ENCODE data around the gene ST6GALNAC5. TPM values are rescaled to one million over a fixed set of nuclear protein-coding genes. Genes with fewer than 3 reads are reported as not detected.

The ST6GALNAC5 gene
- total RNA-seq, 1 experiment from 2014 or later: 0.24 TPM

GRCh38 chr1:76921590-76921989 is 54.3 kb downstream of the ST6GALNAC5 start:
- BruUV-seq (replicated peaks): no TSS peak
- Histone ChIP-seq H4K20me1 (ENCODE audit: insufficient read depth) (no peaks in the 10 kb centered on the region), H3K9me2 (ENCODE audit: insufficient read depth) (no peaks in the 10 kb centered on the region; the same call in 1 of the 2 replicates), H3K27me3 (ENCODE audit: insufficient read depth, low read depth) (no peaks in the 10 kb centered on the region), H3K79me2 (ENCODE audit: low read depth) (no peaks in the 10 kb centered on the region), H3K27ac (no peak overlapping the region), H3K4me1 (replicated peaks; ENCODE audit: insufficient read depth) (no peaks in the 10 kb centered on the region), H3F3A (ENCODE audit: insufficient read depth, low read depth) (no peaks in the 10 kb centered on the region), H3K36me3 (ENCODE audit: low read depth) (no peaks in the 10 kb centered on the region), H3K9me3 (ENCODE audit: insufficient read depth, low read depth) (no peaks in the 10 kb centered on the region), H2AFZ (no peak overlapping the region), H3K4me2 (no peak overlapping the region), H3K4me3 (no peak overlapping the region)
- ChIA-PET CTCF (no interaction called here), POLR2A (ENCODE audit: unreplicated experiment) (no interaction called here)
- intact Hi-C loops (cut with micrococcal nuclease; ENCODE audit: unreplicated experiment): no loop called here
- TF ChIP-seq CTCF (conservative IDR thresholded peaks at IDR 0.05): no peak
- TF ChIP-seq EZH2 (IDR thresholded peaks at IDR 0.05; ENCODE audit: low read depth): no peak
- no peak for DNase-seq

- Histone ChIP-seq H3K27ac (no peak overlapping the region), H3K4me2 (no peak overlapping the region), H3K9me3 (ENCODE audit: insufficient read depth, low read depth) (no peaks in the 10 kb centered on the region), H2AFZ (no peak overlapping the region; the same call in 1 of the 2 replicates), H4K20me1 (ENCODE audit: insufficient read depth) (no peaks in the 10 kb centered on the region), H3K4me3 (no peak overlapping the region), H3K79me2 (ENCODE audit: low read depth) (no peaks in the 10 kb centered on the region), H3K9me2 (ENCODE audit: insufficient read depth) (no peaks in the 10 kb centered on the region; the same call in 1 of the 2 replicates), H3K36me3 (ENCODE audit: low read depth) (no peaks in the 10 kb centered on the region), H3F3A (ENCODE audit: insufficient read depth, low read depth) (no peaks in the 10 kb centered on the region), H3K27me3 (ENCODE audit: insufficient read depth, low read depth) (no peaks in the 10 kb centered on the region), H3K4me1 (replicated peaks; ENCODE audit: insufficient read depth) (no peaks in the 10 kb centered on the region)
- TF ChIP-seq CTCF (conservative IDR thresholded peaks at IDR 0.05) (no peak), EZH2 (IDR thresholded peaks at IDR 0.05; ENCODE audit: low read depth) (no peak)
- ChIA-PET CTCF (no interaction called here), POLR2A (ENCODE audit: unreplicated experiment) (no interaction called here)
- DNase-seq: no peak
- intact Hi-C loops (cut with micrococcal nuclease; ENCODE audit: unreplicated experiment): no loop called here
- BruUV-seq (replicated peaks): no TSS peak
Measured at GRCh38 chr1:76925825-76926224, 58.5 kb downstream of the ST6GALNAC5 start.

GRCh38 chr1:76928522-76928921 is 61.2 kb downstream of the ST6GALNAC5 start:
- POLR2A ChIA-PET (ENCODE audit: unreplicated experiment): no interaction called here
- no peak overlapping the region for H3K4me3 ChIP-seq
- no peaks in the 10 kb centered on the region for H3K9me3 ChIP-seq (ENCODE audit: insufficient read depth, low read depth)
- CTCF ChIA-PET: no interaction called here
- H3K4me1 ChIP-seq (replicated peaks; ENCODE audit: insufficient read depth): peaks cover 1% of the 10 kb centered on the region; the same call in 1 of the 2 replicates
- no peaks in the 10 kb centered on the region for H4K20me1 ChIP-seq (ENCODE audit: insufficient read depth)
- no peaks in the 10 kb centered on the region for H3K27me3 ChIP-seq (ENCODE audit: insufficient read depth, low read depth)
- BruUV-seq (replicated peaks): no TSS peak
- H3K36me3 ChIP-seq (ENCODE audit: low read depth): no peaks in the 10 kb centered on the region
- no peaks in the 10 kb centered on the region; the same call in 1 of the 2 replicates for H3K9me2 ChIP-seq (ENCODE audit: insufficient read depth)
- no peaks in the 10 kb centered on the region for H3K79me2 ChIP-seq (ENCODE audit: low read depth)
- intact Hi-C loops (cut with micrococcal nuclease; ENCODE audit: unreplicated experiment): no loop called here
- no peak for DNase-seq
- no peak overlapping the region for H3K4me2 ChIP-seq
- H3F3A ChIP-seq (ENCODE audit: insufficient read depth, low read depth): no peaks in the 10 kb centered on the region
- TF ChIP-seq EZH2 (IDR thresholded peaks at IDR 0.05; ENCODE audit: low read depth) (no peak), CTCF (conservative IDR thresholded peaks at IDR 0.05) (no peak)
- H3K27ac ChIP-seq: no peak overlapping the region
- no peak overlapping the region for H2AFZ ChIP-seq
